COLO829 (cell line): ENCODE results near the gene SLC6A18.
"Not testable (repeated sequence)": the region's sequence is repeated elsewhere in the genome, so short reads cannot be mapped to it uniquely, and the experiment has no call there.

Experiments
- DNase-seq: peaks from one replicate; pipeline ENCODE4 v3.0.0; 2012; ENCODE audit warnings: low spot score

SLC6A18 gene

GRCh38 chr5:1257363-1257762 lies 32.2 kb downstream of the SLC6A18 start:
- DNase-seq = no peak

- no peak for DNase-seq
Measured at GRCh38 chr5:1257841-1258240, 32.7 kb downstream of the SLC6A18 start.

- no peak for DNase-seq
Measured at GRCh38 chr5:1259806-1260480, 34.8 kb downstream of the SLC6A18 start.

GRCh38 chr5:1261643-1262042 lies 36.5 kb downstream of the SLC6A18 start:
- no peak for DNase-seq

GRCh38 chr5:1262381-1262780 lies 37.2 kb downstream of the SLC6A18 start:
- DNase-seq = no peak

- DNase-seq = no peak
Measured at GRCh38 chr5:1264211-1264610, 39.0 kb downstream of the SLC6A18 start.

GRCh38 chr5:1265026-1265425 lies 39.8 kb downstream of the SLC6A18 start:
- DNase-seq = no peak

GRCh38 chr5:1265461-1266455 lies 40.6 kb downstream of the SLC6A18 start:
- DNase-seq = no peak

- no peak for DNase-seq
Measured at GRCh38 chr5:1266791-1267190, 41.6 kb downstream of the SLC6A18 start.

- DNase-seq = not testable (repeated sequence)
Measured at GRCh38 chr5:1267464-1267863, 42.3 kb downstream of the SLC6A18 start.

GRCh38 chr5:1268056-1268455 lies 42.9 kb downstream of the SLC6A18 start:
- DNase-seq = no peak

GRCh38 chr5:1268666-1269065 lies 43.5 kb downstream of the SLC6A18 start:
- no peak for DNase-seq

- DNase-seq = no peak
Measured at GRCh38 chr5:1270426-1270825, 45.2 kb downstream of the SLC6A18 start.

- no peak for DNase-seq
Measured at GRCh38 chr5:1270933-1271914, 46.0 kb downstream of the SLC6A18 start.

GRCh38 chr5:1272201-1272600 lies 47.0 kb downstream of the SLC6A18 start:
- DNase-seq = no peak

- no peak for DNase-seq
Measured at GRCh38 chr5:1273745-1274144, 48.6 kb downstream of the SLC6A18 start.

GRCh38 chr5:1274471-1274870 lies 49.3 kb downstream of the SLC6A18 start:
- no peak for DNase-seq

- not testable (repeated sequence) for DNase-seq
Measured at GRCh38 chr5:1275397-1276391, 50.5 kb downstream of the SLC6A18 start.

- no peak for DNase-seq
Measured at GRCh38 chr5:1276930-1277329, 51.7 kb downstream of the SLC6A18 start.

- DNase-seq = no peak
Measured at GRCh38 chr5:1277331-1277730, 52.1 kb downstream of the SLC6A18 start.

- DNase-seq = no peak
Measured at GRCh38 chr5:1277781-1278180, 52.6 kb downstream of the SLC6A18 start.
